IPS-NIHi7 (cell line): Measurements from ENCODE around the gene ZSCAN26.

ENCODE experiments used
- DNase-seq: peaks from one replicate; pipeline ENCODE4 v3.0.0; 2012; ENCODE audit warnings: mixed read lengths; ENCODE audit errors: extremely low spot score

The ZSCAN26 gene

GRCh38 chr6:28322661-28323060 is 55.7 kb downstream of the ZSCAN26 start:
- DNase-seq, result no peak

GRCh38 chr6:28323813-28324424 is 57.0 kb downstream of the ZSCAN26 start:
- DNase-seq, result no peak

- DNase-seq, result no peak
These were observed 59.5 kb downstream of the ZSCAN26 start for GRCh38 chr6:28326371-28326948.
